Tibial artery (tissue), 4 donors: ENCODE data around the gene GJA4.
"Not testable (repeated sequence)": the region's sequence is repeated elsewhere in the genome, so short reads cannot be mapped to it uniquely, and the experiment has no call there.

Experiments used
- DNase-seq, 2 donors: peaks; one replicate each; pipeline ENCODE4 v3.0.0-alpha.2; 2019
- H3K27ac ChIP-seq, 2 donors: fragments of 200-600 bp; sonication (generic) in 1 of 2; 1 replicate in 1 of 2; 2 replicates in 1 of 2; pipeline ENCODE4 v1.5.1; 2018 to 2019; ENCODE audit warnings: mild to moderate bottlenecking in 1 of 2
- H3K27me3 ChIP-seq, 2 donors: fragments of 200-600 bp; sonication (generic) in 1 of 2; one replicate each; pipeline versions ENCODE4 v1.5.1 to v1.6.0; 2016 to 2019
- H3K36me3 ChIP-seq, 3 donors: fragments of 200-600 bp; sonication (generic) in 2 of 3; one replicate each; pipeline ENCODE4 v1.5.1; 2016 to 2019; ENCODE audit warnings: mild to moderate bottlenecking in 2 of 3
- H3K4me1 ChIP-seq, 4 donors: fragments of 200-600 bp; sonication (generic) in 2 of 4; 1 replicate in 3 of 4; 2 replicates in 1 of 4; pipeline ENCODE4 v1.5.1; 2016 to 2019
- H3K4me3 ChIP-seq, 2 donors: fragments of 200-600 bp; sonication (generic) in 1 of 2; 1 replicate in 1 of 2; 2 replicates in 1 of 2; pipeline ENCODE4 v1.5.1; 2018 to 2019; ENCODE audit warnings: mild to moderate bottlenecking in 2 of 2
- H3K9me3 ChIP-seq, 3 donors: fragments of 200-600 bp; sonication (generic) in 1 of 3; one replicate each; pipeline ENCODE4 v1.5.1; 2016 to 2019
- CTCF ChIP-seq, 2 experiments: fragments of 200-600 bp in 1 of 2; fragments of 450-650 bp in 1 of 2; IDR thresholded peaks; one replicate each; pipeline ENCODE4 v1.5.1; 2017 to 2019; ENCODE audit warnings: antibody characterized with exemption in 2 of 2, mild to moderate bottlenecking in 1 of 2, moderate library complexity in 1 of 2
- intact Hi-C: fragments of 100-400 bp; cut with DNase I; formaldehyde crosslinking; loops from one replicate; pipeline ENCODE4 v1.15.0; 2023; ENCODE audit warnings: low total_unique reads

Gene GJA4

GRCh38 chr1:34803770-34804169 lies 11.0 kb downstream of the GJA4 start:
- intact Hi-C loops: no loop called here
- Histone ChIP-seq H3K4me1 (peaks cover 0 to 61% (median 6%) of the 10 kb centered on the region in 4 donors), H3K36me3 (peaks cover 0 to 4% (median 0%) of the 10 kb centered on the region in 3 donors), H3K27ac (no peak overlapping the region), H3K9me3 (no peaks in the 10 kb centered on the region), H3K27me3 (no peaks in the 10 kb centered on the region), H3K4me3 (no peak overlapping the region)
- no peak for DNase-seq
- TF ChIP-seq CTCF (IDR thresholded peaks at IDR 0.05): no peak

GRCh38 chr1:34806396-34806795 lies 13.6 kb downstream of the GJA4 start:
- intact Hi-C loops: no loop called here
- H3K27me3 ChIP-seq: no peaks in the 10 kb centered on the region
- H3K9me3 ChIP-seq: no peaks in the 10 kb centered on the region
- H3K4me3 ChIP-seq: no peak overlapping the region
- no peak for DNase-seq
- peaks cover 0 to 38% (median 6%) of the 10 kb centered on the region in 4 donors for H3K4me1 ChIP-seq
- H3K27ac ChIP-seq: peak overlapping the region; percentile 25 to 54
- TF ChIP-seq CTCF (IDR thresholded peaks at IDR 0.05): no peak
- H3K36me3 ChIP-seq: peaks cover 0 to 4% (median 0%) of the 10 kb centered on the region in 3 donors

- Histone ChIP-seq H3K36me3 (no peaks in the 10 kb centered on the region), H3K27me3 (no peaks in the 10 kb centered on the region), H3K4me1 (peaks cover 0 to 44% (median 8%) of the 10 kb centered on the region in 4 donors), H3K27ac (no peak overlapping the region), H3K4me3 (no peak overlapping the region), H3K9me3 (no peaks in the 10 kb centered on the region)
- no peak for TF ChIP-seq CTCF (IDR thresholded peaks at IDR 0.05)
- DNase-seq: no peak
- intact Hi-C loops: no loop called here
Measured at GRCh38 chr1:34808051-34808810, 15.4 kb downstream of the GJA4 start.

- DNase-seq, H3K9me3 ChIP-seq, H3K36me3 ChIP-seq, intact Hi-C loops, H3K27me3 ChIP-seq, H3K27ac ChIP-seq, H3K4me3 ChIP-seq: not testable (repeated sequence)
- peaks cover 0 to 65% (median 23%) of the 10 kb centered on the region in 4 donors for H3K4me1 ChIP-seq
Measured at GRCh38 chr1:34810781-34811180, 18.0 kb downstream of the GJA4 start.

- peak overlapping the region; percentile 70 to 72 for H3K27ac ChIP-seq
- peaks cover 0 to 59% (median 27%) of the 10 kb centered on the region in 4 donors for H3K4me1 ChIP-seq
- intact Hi-C loops: no loop called here
- DNase-seq: no peak
- H3K27me3 ChIP-seq: no peaks in the 10 kb centered on the region
- no peak for TF ChIP-seq CTCF (IDR thresholded peaks at IDR 0.05)
- H3K36me3 ChIP-seq: no peaks in the 10 kb centered on the region
- no peaks in the 10 kb centered on the region for H3K9me3 ChIP-seq
- H3K4me3 ChIP-seq: no peak overlapping the region
Measured at GRCh38 chr1:34816332-34816731, 23.5 kb downstream of the GJA4 start.

- Histone ChIP-seq H3K36me3 (no peaks in the 10 kb centered on the region), H3K4me1 (peaks cover 0 to 59% (median 27%) of the 10 kb centered on the region in 4 donors), H3K27me3 (no peaks in the 10 kb centered on the region), H3K27ac (peak overlapping the region; percentile 70 to 72), H3K9me3 (no peaks in the 10 kb centered on the region), H3K4me3 (no peak overlapping the region)
- no peak for TF ChIP-seq CTCF (IDR thresholded peaks at IDR 0.05)
- no peak for DNase-seq
- intact Hi-C loops: no loop called here
Measured at GRCh38 chr1:34816778-34817177, 24.0 kb downstream of the GJA4 start.

- H3K27me3 ChIP-seq, intact Hi-C loops: not testable (repeated sequence)
Measured at GRCh38 chr1:34818862-34819261, 26.1 kb downstream of the GJA4 start.

More at GRCh38 chr1:34818862-34819261, 26.1 kb downstream of the GJA4 start:
- H3K4me3 ChIP-seq, H3K36me3 ChIP-seq, H3K9me3 ChIP-seq, H3K27ac ChIP-seq, DNase-seq: not testable (repeated sequence)
- H3K4me1 ChIP-seq: peaks cover 0 to 45% (median 23%) of the 10 kb centered on the region in 4 donors
